Neural progenitor cell (in vitro differentiated cells): ENCODE results near the gene IRX1. TPM values are rescaled to one million over a fixed set of nuclear protein-coding genes. Genes with fewer than 3 reads are reported as not detected.
A peak's percentile ranks its signal among the peaks of the same experiment; 100 is the strongest.

Experiments
- DNase-seq: peaks from one replicate; pipeline ENCODE4 v3.0.0-alpha.2; 2016; ENCODE audit warnings: low spot score
- H2AFZ ChIP-seq: fragments of 200-600 bp; sonication (generic); replicated peaks from 2 replicates; pipeline ENCODE4 v1.6.1; 2016; ENCODE audit warnings: antibody characterized with exemption
- H3F3A ChIP-seq: fragments of 200-600 bp; sonication (generic); 2 replicates; pipeline ENCODE4 v1.6.1; 2016; ENCODE audit warnings: antibody characterized with exemption, low read depth
- H3K27ac ChIP-seq: fragments of 200-600 bp; sonication (generic); 2 replicates; pipeline ENCODE4 v1.5.1; 2016; ENCODE audit warnings: mild to moderate bottlenecking
- H3K27me3 ChIP-seq: fragments of 200-600 bp; sonication (generic); 2 replicates; pipeline ENCODE4 v1.6.1; 2016; ENCODE audit warnings: mild to moderate bottlenecking, moderate library complexity
- H3K36me3 ChIP-seq: fragments of 200-600 bp; sonication (generic); 2 replicates; pipeline ENCODE4 v1.5.1; 2016
- H3K4me1 ChIP-seq: fragments of 200-600 bp; sonication (generic); 2 replicates; pipeline ENCODE4 v1.6.1; 2016; ENCODE audit warnings: mixed run types
- H3K4me2 ChIP-seq: fragments of 200-600 bp; sonication (generic); 2 replicates; pipeline ENCODE4 v1.6.1; 2016
- H3K4me3 ChIP-seq: fragments of 200-600 bp; sonication (generic); 2 replicates; pipeline ENCODE4 v1.5.1; 2016
- H3K79me2 ChIP-seq: fragments of 200-600 bp; sonication (generic); 2 replicates; pipeline ENCODE4 v1.6.1; 2016; ENCODE audit warnings: low read depth
- H3K9ac ChIP-seq: fragments of 200-600 bp; sonication (generic); 2 replicates; pipeline ENCODE4 v1.6.1; 2016
- H3K9me3 ChIP-seq: fragments of 200-600 bp; sonication (generic); 2 replicates; pipeline ENCODE4 v1.5.1; 2016; ENCODE audit warnings: low read depth
- H4K20me1 ChIP-seq: fragments of 200-600 bp; sonication (generic); 2 replicates; pipeline ENCODE4 v1.6.1; 2016; ENCODE audit warnings: low read depth
- H3K27ac Mint-ChIP-seq: 3 replicates; pipeline ENCODE4 v1.8.0; 2021; ENCODE audit warnings: mixed read lengths
- H3K27me3 Mint-ChIP-seq: 2 replicates; pipeline ENCODE4 v1.8.0; 2022; ENCODE audit warnings: low read depth, mild to moderate bottlenecking, inconsistent platforms, moderate library complexity, mixed read lengths; ENCODE audit not compliant: insufficient read depth
- H3K36me3 Mint-ChIP-seq: 3 replicates; pipeline ENCODE4 v1.8.0; 2021; ENCODE audit warnings: mixed read lengths
- H3K4me1 Mint-ChIP-seq: 3 replicates; pipeline ENCODE4 v1.8.0; 2021; ENCODE audit warnings: mixed read lengths
- H3K4me3 Mint-ChIP-seq: 3 replicates; pipeline ENCODE4 v1.8.0; 2021; ENCODE audit warnings: mild to moderate bottlenecking, moderate library complexity, mixed read lengths
- H3K9me3 Mint-ChIP-seq: 3 replicates; pipeline ENCODE4 v1.8.0; 2020; ENCODE audit warnings: mixed read lengths
- EZH2 ChIP-seq: fragments of 200-600 bp; sonication (generic); IDR thresholded peaks from 2 replicates; pipeline ENCODE4 v1.6.1; 2017; ENCODE audit warnings: antibody characterized with exemption, mild to moderate bottlenecking, moderate library complexity
- EZH2phosphoT487 ChIP-seq: fragments of 200-600 bp; sonication (generic); IDR thresholded peaks from 2 replicates; pipeline ENCODE4 v1.6.1; 2017; ENCODE audit warnings: antibody characterized with exemption
- total RNA-seq: library from RNA; depleted of rRNA; stranded (reverse); fragments of >200 nt; gene quantifications from 2 replicates; pipeline ENCODE4 v1.2.3, GENCODE V29; 2015; ENCODE audit warnings: low replicate concordance
- TF ChIP-seq, protein P1 (sequence below): fragments of 200-600 bp; sonication (generic); IDR thresholded peaks from 2 replicates; pipeline ENCODE4 v1.5.1; 2017; ENCODE audit warnings: antibody characterized with exemption, mild to moderate bottlenecking

Gene IRX1
- total RNA-seq, 1 donor from 2014 or later = 0.95 TPM

- Histone ChIP-seq H3K9me3 (no peaks in the 10 kb centered on the region), H3K36me3 (no peaks in the 10 kb centered on the region), H3K4me1 (peaks cover 15% of the 10 kb centered on the region), H3K4me2 (peak overlapping the region; percentile 64), H3K79me2 (peaks cover 7% of the 10 kb centered on the region), H3K27ac (no peak overlapping the region), H2AFZ (no peak overlapping the region), H3F3A (peaks cover 2% of the 10 kb centered on the region), H3K9ac (no peak overlapping the region), H3K4me3 (no peak overlapping the region), H4K20me1 (peaks cover 57% of the 10 kb centered on the region), H3K27me3 (peaks cover 76% of the 10 kb centered on the region)
- peaks cover 40% of the 10 kb centered on the region for H3K27me3 Mint-ChIP-seq
- H3K27ac Mint-ChIP-seq = no peak overlapping the region
- no peak for DNase-seq
- peaks cover 10% of the 10 kb centered on the region for H3K36me3 Mint-ChIP-seq
- peaks cover 37% of the 10 kb centered on the region for H3K4me1 Mint-ChIP-seq
- no peak overlapping the region for H3K4me3 Mint-ChIP-seq
- TF ChIP-seq EZH2 (no peak), EZH2phosphoT487 (no peak)
- TF ChIP-seq, protein P1, sequence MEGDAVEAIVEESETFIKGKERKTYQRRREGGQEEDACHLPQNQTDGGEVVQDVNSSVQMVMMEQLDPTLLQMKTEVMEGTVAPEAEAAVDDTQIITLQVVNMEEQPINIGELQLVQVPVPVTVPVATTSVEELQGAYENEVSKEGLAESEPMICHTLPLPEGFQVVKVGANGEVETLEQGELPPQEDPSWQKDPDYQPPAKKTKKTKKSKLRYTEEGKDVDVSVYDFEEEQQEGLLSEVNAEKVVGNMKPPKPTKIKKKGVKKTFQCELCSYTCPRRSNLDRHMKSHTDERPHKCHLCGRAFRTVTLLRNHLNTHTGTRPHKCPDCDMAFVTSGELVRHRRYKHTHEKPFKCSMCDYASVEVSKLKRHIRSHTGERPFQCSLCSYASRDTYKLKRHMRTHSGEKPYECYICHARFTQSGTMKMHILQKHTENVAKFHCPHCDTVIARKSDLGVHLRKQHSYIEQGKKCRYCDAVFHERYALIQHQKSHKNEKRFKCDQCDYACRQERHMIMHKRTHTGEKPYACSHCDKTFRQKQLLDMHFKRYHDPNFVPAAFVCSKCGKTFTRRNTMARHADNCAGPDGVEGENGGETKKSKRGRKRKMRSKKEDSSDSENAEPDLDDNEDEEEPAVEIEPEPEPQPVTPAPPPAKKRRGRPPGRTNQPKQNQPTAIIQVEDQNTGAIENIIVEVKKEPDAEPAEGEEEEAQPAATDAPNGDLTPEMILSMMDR = no peak
- peaks cover 2% of the 10 kb centered on the region for H3K9me3 Mint-ChIP-seq
Observed at GRCh38 chr5:3605298-3606010, 9.8 kb downstream of the IRX1 start.

DNA sequence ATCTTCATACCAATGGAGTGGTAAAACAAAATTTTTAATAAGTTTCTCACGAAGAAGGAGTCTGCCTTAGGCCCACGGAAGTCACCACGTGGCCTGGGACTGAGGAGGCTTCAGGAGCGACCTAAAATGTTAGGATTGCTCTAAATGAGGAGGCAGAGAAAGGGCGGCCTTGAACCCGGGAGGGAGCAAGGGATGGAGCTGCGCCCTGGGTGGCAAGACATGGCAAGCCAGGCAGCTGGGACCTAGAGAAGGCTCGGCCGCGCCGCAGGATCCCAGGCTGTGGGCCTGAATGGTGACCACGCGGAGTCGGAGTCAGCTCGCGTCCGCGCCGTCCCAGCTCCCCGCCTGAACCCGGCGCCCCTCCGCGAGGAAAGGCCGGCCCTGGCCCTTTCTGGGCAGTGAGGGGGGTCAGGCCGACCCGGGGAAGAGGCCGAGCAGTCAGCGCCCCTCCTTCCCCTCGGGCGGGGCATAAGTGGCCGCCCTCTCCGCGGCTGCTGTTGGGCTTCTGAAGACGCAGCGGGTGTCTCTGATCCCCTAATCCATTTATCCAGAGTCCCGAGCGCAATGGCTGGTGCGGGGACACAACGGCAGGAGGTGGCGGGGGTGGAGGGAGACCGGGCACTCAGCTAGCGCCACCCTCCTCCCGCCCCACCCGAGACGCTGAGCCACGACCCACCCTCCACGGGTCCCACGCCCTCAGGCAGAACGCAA, 10.6 kb downstream of the IRX1 start:
- peaks cover 12% of the 10 kb centered on the region for H3K4me1 ChIP-seq
- peak; percentile 90 for DNase-seq

GRCh38 chr5:3607541-3608181, 12.0 kb downstream of the IRX1 start:
- Mint-ChIP-seq H3K27me3 (peaks cover 25% of the 10 kb centered on the region), H3K36me3 (peaks cover 6% of the 10 kb centered on the region), H3K4me1 (peaks cover 24% of the 10 kb centered on the region), H3K4me3 (no peak overlapping the region), H3K27ac (no peak overlapping the region), H3K9me3 (peaks cover 2% of the 10 kb centered on the region)
- H3K27me3 ChIP-seq = peaks cover 54% of the 10 kb centered on the region
- H2AFZ ChIP-seq = no peak overlapping the region
- H4K20me1 ChIP-seq = peaks cover 36% of the 10 kb centered on the region
- no peak overlapping the region for H3K27ac ChIP-seq
- H3F3A ChIP-seq = no peaks in the 10 kb centered on the region
- no peak overlapping the region for H3K4me2 ChIP-seq
- H3K9ac ChIP-seq = no peak overlapping the region
- DNase-seq = no peak
- no peaks in the 10 kb centered on the region for H3K36me3 ChIP-seq
- H3K79me2 ChIP-seq = no peaks in the 10 kb centered on the region
- H3K4me3 ChIP-seq = no peak overlapping the region
- H3K4me1 ChIP-seq = peaks cover 4% of the 10 kb centered on the region
- no peaks in the 10 kb centered on the region for H3K9me3 ChIP-seq
- no peak for TF ChIP-seq EZH2
- TF ChIP-seq, protein P1 = no peak
- TF ChIP-seq EZH2phosphoT487 = no peak

More for the DNA sequence above, 10.6 kb downstream of the IRX1 start:
- Histone ChIP-seq H3K27me3 (peaks cover 68% of the 10 kb centered on the region), H4K20me1 (peaks cover 49% of the 10 kb centered on the region), H3K9ac (no peak overlapping the region), H2AFZ (no peak overlapping the region), H3K27ac (no peak overlapping the region), H3K79me2 (peaks cover 5% of the 10 kb centered on the region), H3F3A (no peaks in the 10 kb centered on the region), H3K36me3 (no peaks in the 10 kb centered on the region), H3K4me3 (peak overlapping the region; percentile 45), H3K4me2 (peak overlapping the region; percentile 64), H3K9me3 (no peaks in the 10 kb centered on the region)
- Mint-ChIP-seq H3K4me1 (peaks cover 34% of the 10 kb centered on the region), H3K27me3 (peaks cover 34% of the 10 kb centered on the region), H3K9me3 (peaks cover 2% of the 10 kb centered on the region), H3K4me3 (peak overlapping the region; percentile 70), H3K27ac (no peak overlapping the region), H3K36me3 (peaks cover 8% of the 10 kb centered on the region)
- TF ChIP-seq EZH2phosphoT487 (no peak), EZH2 (peak; percentile 51)
- TF ChIP-seq, protein P1 = no peak
